Brain pericyte (primary cell): ENCODE measurements around the gene TFF3.

ENCODE experiments used
- DNase-seq: peaks from one replicate; pipeline ENCODE4 v3.0.0-alpha.2; 2012; ENCODE audit warnings: low read depth, low spot score

Gene TFF3

DNA sequence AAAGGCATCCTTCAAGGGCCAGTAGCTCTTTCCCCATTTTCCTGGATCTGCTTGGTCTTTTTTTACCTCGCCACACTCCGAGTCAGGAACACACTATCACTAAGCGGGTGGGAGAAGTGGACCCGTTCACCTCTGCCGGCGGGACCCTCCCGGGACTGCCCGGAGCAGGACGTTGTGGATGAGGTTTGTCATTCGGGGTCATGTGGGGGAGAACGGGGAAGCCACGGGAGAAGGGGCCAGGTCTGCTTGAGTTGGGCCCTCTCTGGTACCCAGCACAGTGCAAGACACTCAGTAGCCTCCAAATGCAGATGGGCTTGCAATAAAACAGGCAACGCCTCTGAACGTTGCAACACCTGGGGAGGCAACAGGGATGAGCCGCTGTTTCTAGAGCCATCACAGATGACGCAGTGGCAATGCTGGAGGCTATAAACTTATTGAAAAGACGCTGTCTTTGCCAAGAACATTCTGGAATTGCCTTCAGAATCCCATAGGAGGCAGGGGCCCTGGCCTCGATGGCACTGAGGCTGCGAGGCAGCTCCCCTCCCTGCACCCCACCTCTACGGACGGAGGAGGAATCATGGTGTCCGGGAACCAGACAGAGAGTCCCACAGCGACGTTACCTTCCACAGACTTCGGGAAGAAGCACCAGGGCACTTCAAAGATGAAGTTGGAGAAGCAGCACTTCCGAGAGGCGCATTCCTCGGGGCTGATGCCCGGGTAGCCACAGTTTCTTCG is 31.8 kb upstream of the TFF3 start:
- no peak for DNase-seq

DNA sequence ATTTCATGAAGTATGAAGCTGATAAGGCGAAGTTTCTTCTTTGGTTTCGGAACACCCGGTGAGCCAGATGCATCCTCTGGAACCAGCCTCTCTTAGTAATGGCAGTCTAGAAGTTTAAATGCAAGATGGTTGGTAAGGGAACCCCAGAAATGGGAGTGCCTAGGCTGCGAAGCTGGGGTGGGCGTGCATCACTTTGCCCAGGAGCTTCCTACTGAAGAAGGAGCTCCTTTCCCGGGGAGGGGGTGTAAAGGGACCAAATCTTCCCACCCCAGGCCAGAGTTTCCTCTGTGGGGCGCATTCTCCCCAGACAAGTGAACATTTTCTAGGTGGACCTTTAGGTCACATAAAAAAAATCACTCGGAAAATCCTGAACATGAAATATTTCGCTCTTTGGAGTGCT is 31.2 kb upstream of the TFF3 start:
- no peak for DNase-seq

DNA sequence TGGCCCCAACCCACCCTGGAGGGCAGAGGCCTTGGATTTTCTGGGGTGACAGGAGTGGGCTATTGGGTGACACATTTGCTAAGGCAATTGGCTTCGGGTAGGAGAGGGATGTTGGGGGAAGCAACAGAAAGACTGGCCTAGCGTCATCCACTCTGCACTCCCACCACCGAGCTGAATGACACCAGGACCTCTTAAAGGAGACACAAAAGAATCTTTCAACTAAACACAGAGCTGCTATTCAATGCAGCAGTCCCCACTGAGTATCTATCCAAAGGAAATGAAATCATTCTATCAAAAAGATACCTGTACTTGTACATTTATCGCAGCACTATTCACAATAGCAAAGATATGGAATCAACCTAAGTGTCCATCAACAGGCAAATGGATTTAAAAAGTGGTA is 29.4 kb upstream of the TFF3 start:
- DNase-seq, result no peak

DNA sequence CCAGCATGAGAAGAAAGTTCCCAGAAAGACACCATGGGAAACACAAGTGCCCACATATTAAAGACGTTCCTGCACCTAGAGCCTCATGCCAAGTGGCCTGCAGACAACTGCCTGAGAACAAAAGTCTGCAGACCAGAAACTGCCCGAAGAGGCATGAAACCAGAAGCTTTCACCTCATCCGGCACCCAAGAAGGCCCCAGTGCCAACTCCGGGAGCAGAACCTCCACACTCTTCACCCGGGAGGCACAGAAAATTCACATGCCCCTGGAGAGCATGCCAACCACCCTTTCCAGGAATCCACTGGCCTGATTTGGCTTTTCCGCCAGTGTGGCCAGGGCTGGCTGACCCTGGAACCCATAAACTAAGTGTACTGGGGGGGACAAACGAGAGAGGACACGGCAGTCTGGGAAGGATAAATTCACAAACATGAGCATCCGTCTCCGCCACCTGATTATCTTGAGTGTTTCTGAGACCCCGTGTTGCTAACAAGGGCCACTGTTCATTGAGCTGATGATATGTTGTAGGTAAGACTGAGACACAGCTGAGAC is 28.8 kb upstream of the TFF3 start:
- DNase-seq, result no peak

DNA sequence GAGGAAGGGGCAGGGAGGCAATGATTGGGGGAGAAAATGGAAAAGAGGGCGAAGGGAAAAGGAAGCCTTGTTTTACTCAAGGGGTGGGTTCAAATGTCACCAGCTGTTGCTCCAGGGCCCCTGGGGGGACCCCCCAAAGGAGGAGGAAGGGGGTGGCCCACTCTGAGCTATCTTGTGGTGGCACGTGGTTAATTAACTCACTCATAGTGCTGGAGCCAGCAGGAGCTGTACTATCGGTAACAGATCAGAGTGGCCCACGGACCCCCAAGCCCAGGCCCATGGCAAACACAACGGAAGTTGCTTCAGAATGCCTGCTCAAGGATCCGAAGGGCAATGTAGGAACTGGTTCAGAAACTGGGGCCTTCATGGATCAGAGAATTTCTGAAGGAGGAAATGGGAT is 28.3 kb upstream of the TFF3 start:
- no peak for DNase-seq

DNA sequence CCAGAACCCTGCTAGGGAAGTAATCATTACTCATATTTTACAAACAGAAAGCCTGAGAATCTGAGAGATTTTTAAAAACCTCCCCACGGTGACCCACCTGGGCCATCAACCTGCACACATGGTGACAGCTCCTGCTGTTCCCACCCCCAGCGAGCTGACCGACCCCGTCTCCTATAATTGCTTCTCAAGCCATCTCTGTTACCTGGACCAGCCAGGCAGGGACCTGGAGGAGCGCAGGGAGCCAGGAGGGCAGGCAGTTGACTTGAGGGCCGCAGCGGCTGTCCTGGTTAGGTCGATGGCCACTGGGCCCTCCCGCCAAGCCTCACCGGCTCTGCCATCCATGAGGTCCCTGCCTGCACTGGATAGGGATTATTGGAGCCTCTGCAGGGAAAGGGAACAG is 27.9 kb upstream of the TFF3 start:
- no peak for DNase-seq

DNA sequence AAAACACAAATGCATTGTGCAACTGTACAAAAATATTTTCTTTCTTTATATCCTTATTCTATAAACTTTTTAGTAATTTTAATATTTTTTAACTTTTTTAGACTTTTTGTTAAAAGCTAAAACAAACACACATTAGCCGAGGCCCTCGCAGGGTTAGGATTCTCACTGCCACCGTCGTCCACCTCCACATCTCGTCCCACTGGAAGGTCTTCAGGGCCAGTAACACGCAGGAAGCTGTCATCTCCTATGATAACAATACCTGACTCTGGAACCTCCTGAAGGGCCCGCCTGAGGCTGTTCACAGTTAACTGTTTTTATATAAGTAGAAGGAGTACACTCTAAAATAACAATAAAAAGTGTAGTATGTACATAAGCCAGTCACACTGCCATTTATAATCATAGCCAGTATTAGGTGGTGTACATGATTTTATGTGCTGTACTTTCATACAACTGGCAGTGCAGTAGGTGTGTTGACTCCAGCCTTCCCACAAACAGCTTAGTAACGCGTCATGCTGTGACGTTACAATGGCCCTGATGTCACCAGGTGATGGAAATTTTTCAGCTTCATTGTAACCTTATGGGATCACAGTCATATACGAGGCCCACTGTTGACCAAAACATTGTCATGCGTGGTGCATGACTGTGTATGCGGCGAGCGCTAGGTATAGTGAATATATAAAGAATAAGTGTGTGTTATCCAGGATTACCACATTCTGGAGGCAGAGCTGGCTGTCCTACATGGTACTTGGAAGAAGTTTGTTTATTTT is 26.8 kb upstream of the TFF3 start:
- no peak for DNase-seq

DNA sequence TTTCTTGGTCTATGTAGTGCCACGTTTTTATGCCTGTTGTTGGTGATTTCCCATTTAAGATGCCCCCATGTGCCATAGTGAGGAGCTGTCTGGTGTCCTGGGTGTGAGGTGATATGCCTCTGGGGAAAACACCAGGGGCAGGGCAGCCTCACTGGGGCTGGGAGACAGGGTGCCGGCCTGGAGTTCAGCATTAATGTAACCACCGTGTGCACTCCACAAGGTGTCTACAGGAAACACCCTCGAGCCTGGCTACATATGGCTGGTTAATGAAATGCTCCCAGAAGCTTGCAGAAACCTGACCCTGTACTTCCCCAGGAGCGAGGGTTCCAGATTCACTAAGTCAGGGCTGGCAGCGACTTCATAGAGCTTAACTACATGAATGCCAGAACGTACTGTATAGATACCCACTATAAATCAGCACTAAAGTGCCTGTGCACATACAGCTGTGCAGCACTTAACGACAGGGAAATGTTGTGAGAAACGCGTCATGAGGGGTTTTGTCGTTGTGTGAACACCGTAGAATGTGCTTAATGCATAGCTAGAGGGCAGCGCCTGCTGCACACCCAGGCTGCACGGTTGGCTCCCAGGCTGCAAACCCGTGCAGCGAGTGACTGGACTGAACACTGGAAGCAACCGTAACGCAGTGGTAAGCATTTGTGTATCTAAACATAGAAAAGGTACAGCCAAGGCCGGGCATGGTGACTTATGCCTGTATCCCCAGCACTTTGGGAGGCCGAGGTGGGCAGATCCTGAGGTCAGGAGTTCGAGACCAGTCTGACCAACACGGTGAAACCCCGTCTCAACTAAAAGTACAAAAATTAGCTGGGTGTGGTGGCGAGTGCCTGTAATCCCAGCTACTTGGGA is 25.2 kb upstream of the TFF3 start:
- DNase-seq, result no peak

DNA sequence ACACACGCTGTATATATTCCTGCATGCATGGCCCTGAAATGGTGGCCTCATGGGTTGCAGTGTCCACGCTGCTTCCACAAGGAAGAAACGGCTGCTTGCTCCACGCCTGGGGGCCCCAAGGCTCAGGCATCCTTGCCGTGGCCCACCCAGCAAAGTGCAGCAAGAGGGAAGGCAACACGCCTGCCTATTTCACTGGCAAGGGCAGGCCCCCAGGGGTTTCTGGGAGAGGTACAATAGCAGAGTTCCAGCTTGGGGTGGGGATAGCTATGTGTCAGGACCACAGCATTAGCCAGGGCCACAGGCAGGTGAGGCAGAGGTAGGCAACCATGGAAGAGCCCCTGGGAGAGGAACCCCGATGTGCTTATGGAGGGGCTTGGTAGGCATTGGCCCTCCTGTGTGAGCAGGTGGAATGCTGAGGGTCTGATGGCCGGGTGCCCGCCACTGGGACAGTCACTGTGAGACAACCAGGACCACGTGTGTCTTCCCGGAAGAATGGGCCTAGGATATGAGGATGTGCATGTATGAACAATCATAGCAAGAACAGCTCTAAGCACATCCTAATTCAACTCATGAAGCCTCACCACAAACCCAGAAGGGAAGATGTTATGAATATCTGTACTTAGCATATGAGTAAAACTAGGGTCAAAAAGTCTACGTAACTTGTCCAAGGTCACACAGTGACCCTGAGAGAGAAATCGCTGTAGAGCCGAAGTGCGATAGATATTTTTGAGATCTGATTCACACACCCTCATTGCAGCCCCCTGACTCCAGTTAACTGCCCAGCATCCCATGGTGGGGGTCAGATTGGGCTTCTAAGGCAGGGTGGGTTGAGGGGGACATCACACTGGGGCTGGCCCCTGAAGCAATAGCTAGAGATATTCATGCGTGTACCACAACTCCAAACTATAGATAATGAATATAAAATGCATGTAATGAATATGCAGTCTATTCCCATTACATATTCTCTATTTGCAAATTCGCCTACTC is 23.8 kb upstream of the TFF3 start:
- no peak for DNase-seq

DNA sequence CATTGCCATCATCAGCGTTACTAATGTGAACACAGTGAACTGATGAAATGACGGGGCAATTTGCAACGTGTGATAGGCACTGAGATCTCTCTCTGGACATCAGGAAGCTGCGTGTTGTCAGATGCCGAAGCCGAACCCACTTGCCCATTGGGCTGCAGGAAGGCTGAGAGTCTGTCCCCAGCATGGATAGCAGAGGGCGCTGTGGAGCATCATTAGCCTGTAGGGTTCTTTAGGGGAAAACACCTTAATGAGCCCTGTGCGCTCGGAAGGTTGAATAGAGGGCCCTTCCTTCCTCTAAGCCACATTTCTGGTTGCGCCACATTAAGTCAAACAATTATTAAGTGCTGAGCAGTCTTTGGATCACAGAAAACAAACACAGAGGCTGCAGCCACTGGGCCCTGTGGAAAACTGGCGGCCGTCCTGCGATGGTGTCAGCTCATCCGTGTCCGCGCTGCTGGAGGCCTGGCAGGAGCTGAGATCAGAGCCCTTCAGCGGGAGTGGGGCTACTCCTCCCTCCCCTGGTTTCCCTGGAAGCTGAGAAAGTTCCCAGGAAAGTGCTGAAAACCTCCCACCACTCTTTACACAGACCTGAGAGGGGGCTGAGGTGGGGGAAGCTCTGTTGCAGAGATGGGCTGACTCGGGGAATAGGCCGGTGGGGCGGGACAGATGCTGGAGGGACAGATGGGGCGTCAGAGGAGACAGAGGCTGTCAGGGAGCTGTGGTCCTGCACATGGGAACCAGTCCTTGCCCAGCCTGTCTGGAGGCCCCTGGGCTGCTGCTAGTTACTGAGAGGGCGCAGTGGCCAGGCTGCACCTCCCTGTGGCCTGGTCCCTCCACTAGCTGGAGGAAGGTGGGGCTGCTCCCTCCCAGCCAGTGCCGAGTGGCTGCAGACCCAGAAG is 22.9 kb upstream of the TFF3 start:
- no peak for DNase-seq

DNA sequence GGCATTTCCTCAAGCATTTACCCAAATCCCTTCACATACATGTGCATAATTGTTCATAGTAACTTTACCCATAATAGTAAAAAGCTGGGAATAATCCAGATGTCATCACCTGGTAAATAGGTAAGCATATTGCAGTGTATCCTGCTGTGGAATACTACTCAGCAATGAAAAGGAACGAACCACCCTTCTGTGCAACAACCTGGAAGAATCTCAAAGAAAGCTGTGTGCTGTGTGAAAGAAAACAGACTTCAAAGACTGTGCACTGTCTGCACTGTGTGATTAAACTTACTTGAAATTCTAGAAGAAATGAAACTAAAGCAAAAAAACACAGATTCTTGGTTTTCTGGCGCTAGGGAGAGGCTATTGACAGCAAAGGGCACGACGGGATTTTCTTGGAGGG is 22.1 kb upstream of the TFF3 start:
- no peak for DNase-seq

DNA sequence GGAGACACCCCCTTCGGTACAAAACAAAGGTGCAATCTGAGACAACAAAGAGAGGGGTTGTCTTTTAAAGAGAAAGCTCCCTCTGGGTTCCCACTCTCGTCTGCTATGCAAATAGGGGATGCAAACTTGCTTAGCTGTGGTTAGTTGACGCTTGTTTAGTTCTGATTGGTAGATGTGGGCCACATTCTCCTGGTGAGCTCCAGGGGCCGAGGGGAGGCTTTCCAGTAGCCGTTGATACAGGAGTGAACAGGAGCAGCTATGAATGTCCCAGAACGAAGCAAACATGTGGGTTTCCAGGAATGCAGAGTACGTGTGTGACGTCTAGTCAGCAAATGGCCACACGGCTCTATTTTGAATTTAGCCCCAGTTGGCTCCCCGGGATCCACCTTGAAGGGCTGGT is 20.8 kb upstream of the TFF3 start:
- DNase-seq, result no peak

DNA sequence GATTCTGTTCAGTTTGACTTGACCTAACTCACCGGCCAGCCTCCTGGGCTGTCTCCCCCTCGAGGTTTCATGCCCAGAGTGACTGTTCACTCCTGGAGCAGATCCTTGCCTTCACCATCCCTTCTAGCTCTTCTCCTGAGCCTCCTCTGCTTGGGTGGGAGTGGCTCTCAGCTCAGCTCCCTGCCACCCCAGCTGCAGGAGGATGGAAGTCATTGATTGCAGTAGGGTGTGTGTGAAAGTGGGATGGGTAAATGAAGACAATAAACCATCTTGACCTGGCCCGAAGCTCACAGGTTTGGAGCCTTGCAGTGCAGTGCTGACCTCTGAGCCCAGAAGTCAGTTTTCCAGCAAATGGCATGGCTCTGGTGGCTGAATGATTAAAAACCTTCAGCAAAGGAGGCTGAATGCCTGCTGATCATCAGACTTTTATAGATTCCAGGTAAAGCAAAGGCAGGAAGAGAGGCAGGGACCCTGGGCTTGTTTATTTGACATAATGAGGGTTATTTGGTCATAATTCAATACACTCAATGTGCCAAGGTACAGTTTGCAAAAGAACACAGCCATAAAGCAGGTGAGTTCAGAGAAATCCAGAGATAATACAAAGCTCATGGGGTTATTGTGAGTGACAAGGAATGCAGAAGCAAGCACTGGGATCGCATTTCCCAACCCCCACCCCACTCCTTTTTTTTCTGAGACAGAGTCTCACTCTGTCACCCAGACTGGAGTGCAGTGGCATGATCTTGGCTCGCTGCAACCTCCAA is 17.5 kb upstream of the TFF3 start:
- DNase-seq, result no peak

DNA sequence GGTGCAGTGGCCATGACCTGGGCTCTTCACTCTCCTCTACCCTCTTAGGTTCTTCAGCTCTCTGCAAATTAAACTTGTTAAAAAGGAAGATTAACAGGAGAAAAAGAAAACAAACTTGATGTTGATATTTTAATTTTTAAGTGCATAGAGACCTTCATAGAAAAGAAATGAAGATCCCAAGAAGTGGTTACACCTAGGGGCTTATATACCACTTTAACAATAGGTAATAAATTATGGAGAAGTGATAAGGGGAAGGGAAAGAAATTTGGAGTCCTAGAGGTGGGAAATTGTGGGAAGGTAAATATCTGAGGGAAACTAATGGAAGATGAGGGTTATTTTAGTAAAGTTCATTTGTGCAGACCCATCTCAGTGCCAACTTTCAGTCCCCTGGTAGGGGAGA is 16.5 kb upstream of the TFF3 start:
- no peak for DNase-seq

DNA sequence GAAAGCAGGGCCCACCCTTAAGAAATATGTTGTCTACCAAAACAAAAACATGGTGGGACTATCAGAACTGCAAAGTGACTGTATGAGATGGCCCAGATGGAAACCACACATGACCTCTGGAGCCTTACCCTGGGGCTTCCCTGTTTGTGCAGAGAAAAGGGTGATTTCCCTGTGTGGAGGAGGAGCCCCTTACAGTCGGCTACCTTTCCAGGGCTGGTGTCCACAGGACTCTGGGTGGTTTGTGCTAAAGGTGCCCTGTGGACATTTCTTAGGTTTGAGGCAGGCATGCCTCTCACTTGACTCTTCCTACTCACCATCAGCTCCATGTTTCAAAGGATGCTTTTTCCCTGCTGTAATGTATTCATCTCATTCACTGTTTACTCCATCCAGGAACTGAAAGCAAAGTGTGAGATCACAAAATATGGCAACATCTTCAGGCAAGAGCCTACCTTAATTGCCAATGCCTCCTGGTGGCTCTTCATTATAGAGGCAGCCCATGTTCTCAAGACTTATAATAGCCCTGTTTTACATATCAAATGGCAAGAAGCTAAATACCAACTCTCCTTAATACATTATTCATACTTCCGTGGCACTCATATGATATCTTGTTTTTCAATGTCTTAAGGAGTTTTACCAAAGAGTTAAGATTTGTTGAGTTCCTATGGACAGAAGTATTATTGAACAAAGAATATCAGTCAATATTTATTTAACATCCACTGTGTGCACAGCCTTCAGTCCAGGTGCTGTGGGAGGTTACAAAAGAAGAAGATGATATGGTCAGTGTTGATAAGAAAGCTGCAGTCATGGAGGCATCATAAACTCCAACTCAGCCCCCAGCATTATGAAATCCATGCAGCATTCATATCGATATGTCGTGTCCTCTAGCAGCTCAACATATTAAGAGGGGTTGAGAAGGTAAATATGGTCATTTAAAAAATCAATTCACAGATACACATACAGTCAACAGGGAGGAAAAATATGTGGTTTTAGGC is 15.5 kb upstream of the TFF3 start:
- DNase-seq, result no peak

DNA sequence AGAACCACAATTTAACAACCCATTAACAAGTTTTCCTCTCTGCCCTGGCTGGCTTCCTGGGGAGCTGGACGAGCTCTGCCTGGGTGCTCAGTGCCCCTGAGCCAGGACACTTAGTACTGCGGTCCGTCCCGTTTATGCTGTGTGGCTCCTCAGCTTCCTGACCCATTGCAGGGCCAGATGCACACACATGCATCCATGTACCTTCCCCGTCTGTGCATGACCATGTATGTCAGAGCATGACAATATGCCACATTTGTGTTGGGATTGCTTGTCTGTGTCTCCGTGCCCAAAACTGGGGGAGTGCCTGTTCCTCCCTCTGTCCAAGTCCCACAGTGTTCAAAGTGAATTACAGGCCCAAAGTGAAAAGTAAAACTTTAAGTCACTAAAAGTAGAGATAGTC is 9.7 kb upstream of the TFF3 start:
- no peak for DNase-seq

DNA sequence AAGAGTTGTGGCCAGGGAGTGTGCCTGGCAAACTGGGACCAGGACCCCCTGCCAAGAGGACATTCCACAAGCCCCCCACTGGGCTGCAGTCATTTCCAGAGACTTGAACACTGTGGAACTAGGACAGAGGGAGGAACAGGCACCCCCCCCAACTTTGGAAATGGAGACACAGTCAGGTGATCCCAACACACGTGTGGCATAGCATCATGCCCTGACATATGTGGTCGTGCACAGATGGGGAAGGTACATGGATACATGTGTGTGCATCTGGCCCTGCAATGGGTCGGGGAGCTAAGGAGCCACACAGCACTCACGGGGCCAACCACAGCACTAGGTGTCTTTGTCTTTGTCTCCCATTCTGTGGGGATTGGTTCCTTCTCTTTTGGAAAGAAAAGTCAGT is 6.6 kb upstream of the TFF3 start:
- no peak for DNase-seq

DNA sequence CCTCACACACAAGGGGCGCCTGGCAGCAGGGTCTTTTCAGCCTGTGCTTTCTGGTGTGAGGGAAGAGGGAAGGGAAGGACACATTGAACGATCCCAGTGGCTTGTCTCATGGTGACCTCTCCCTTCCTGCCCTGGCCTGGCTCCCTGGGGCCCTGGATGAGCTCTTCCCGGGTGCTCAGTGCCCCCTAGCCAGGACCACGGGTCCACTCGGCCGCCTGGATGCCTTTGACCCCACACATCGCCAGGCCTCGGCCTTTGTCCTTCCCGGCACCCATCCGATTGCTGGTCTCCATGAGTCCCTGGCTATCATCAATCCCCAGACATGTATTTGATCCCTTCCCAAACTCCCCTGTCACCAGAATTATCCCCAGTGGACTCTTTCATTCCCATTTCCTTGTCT is 6.0 kb upstream of the TFF3 start:
- DNase-seq, result no peak
